ENCODE results near the gene PTPN18.

Gene PTPN18

DNA sequence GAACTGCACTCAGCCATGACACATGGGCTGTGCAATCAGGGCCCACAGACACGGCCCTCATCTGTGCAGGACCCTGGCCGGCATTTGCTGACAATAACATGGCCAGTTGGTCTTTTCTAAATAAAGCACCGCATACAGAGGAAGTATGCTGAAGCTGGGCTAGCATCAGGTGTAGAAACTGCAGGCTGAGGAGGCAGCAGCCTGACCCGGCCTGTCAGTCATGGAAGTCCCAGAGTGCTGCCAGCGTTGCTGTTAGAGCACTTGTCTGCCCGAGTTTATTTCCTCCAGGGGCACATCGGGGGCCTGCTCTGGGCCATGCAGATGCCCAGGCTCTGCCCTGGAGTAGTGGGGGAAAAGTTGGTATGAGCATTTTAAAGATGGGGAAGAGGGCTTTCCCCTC, 4.1 kb upstream of the PTPN18 start:
- no peak overlapping the region for H3K9ac ChIP-seq (ENCODE audit: low read length in 2 of 2)
- H3K27ac ChIP-seq (ENCODE audit: low read length) = no peak overlapping the region

DNA sequence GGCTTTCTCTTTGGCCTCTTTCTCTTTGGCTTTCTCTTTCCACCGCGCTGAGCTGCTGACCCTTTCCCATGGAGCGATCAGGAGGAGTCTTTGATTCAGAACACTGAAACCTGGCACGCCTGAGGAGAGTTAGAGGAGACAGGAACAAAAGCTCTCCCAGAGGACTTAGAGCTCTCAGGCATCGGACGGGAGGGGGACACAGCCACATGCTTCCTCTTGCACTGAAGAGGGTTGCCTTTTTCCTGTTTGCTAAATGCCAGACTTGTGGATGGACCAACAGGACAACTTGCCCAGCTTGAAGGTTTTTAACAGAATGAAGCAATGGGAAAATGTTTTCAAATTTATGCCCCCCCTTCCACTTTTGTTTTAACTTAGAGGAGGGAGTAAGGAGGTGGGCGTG, 3.6 kb upstream of the PTPN18 start:
- Histone ChIP-seq H3K4me1 (ENCODE audit: control insufficient read depth, insufficient read depth, low read length) (peaks cover 19% of the 10 kb centered on the region), H3K27ac (ENCODE audit: low read length) (no peak overlapping the region), H3K27me3 (ENCODE audit: control insufficient read depth in 1 of 2, insufficient read depth in 2 of 2, low read length in 2 of 2) (no peaks in the 10 kb centered on the region), H3K9me3 (ENCODE audit: control insufficient read depth in 2 of 2, low read length in 2 of 2) (no peaks in the 10 kb centered on the region), H3K36me3 (ENCODE audit: control insufficient read depth in 2 of 2, insufficient read depth in 2 of 2, low read length in 2 of 2) (peaks cover 6 to 11% of the 10 kb centered on the region in 2 donors), H3K9ac (ENCODE audit: low read length in 2 of 2) (no peak overlapping the region), H3K4me3 (ENCODE audit: low read length in 2 of 2) (no peak overlapping the region)

More for the DNA sequence above, 4.1 kb upstream of the PTPN18 start:
- Histone ChIP-seq H3K4me3 (ENCODE audit: low read length in 2 of 2) (no peak overlapping the region), H3K4me1 (ENCODE audit: control insufficient read depth, insufficient read depth, low read length) (peaks cover 19% of the 10 kb centered on the region), H3K36me3 (ENCODE audit: control insufficient read depth in 2 of 2, insufficient read depth in 2 of 2, low read length in 2 of 2) (peaks cover 7 to 15% of the 10 kb centered on the region in 2 donors), H3K27me3 (ENCODE audit: control insufficient read depth in 1 of 2, insufficient read depth in 2 of 2, low read length in 2 of 2) (no peaks in the 10 kb centered on the region), H3K9me3 (ENCODE audit: control insufficient read depth in 2 of 2, low read length in 2 of 2) (no peaks in the 10 kb centered on the region)

DNA sequence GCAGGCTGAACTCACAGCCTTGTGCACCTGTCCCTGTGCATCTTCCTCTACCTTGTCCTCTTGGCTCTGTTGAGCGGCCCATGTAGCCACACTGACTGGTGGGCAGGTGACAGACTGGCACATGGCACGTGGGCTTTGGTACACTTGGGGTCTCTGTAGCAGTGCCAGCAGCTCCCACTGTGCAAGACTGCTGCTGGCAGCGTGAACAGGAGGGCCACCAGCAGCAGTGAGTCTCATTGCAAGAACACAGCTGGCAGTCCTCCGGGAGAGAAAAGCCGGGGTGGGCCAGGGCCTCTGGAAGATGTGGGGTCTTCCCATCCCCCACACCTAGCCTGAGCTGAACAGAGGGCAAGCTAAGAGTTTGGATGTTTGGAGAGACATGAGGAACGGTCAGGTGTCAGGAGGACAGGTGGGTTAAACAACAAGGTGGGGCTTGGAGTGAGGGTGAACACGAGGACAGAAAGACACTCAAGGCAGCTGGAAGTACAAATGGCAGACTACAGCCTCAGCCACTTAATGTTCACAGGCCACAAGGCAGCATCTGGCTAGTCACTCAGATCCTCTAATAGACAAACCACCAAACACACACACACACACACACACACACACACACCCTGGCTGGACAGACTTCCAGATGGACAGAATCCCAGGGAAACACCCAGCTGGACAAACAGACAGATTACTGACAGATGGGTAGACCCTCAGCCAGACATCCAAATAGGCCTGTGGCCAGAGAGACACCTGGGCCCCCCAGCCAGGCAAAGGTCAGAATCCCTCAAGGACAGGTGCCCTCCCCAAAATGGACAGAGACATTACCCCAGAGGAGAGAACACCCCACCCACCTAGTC, 2.3 kb upstream of the PTPN18 start:
- Histone ChIP-seq H3K27ac (ENCODE audit: low read length) (no peak overlapping the region), H3K36me3 (ENCODE audit: control insufficient read depth in 2 of 2, insufficient read depth in 2 of 2, low read length in 2 of 2) (peaks cover 0 to 4% of the 10 kb centered on the region in 2 donors), H3K4me3 (ENCODE audit: low read length in 2 of 2) (no peak overlapping the region), H3K4me1 (ENCODE audit: control insufficient read depth, insufficient read depth, low read length) (peaks cover 19% of the 10 kb centered on the region), H3K9me3 (ENCODE audit: control insufficient read depth in 2 of 2, low read length in 2 of 2) (no peaks in the 10 kb centered on the region), H3K9ac (ENCODE audit: low read length in 2 of 2) (no peak overlapping the region), H3K27me3 (ENCODE audit: control insufficient read depth in 1 of 2, insufficient read depth in 2 of 2, low read length in 2 of 2) (no peaks in the 10 kb centered on the region)

DNA sequence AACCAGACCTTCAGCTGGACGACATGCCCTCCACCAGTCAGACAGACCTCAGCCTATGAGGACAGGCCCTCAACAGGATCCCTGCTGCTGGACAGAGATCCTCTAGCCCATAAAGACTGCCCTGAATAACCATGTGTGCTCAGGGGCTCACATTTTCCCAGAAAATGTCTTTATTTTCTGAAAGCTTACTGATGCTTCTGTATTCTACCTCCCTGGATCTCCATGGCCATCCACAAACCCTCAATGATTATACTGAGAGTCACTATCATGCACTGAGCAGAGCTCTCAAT, 1.8 kb upstream of the PTPN18 start:
- H3K4me3 ChIP-seq (ENCODE audit: low read length in 2 of 2) = no peak overlapping the region
- H3K9me3 ChIP-seq (ENCODE audit: control insufficient read depth in 2 of 2, low read length in 2 of 2) = no peaks in the 10 kb centered on the region
- no peaks in the 10 kb centered on the region for H3K27me3 ChIP-seq (ENCODE audit: control insufficient read depth in 1 of 2, insufficient read depth in 2 of 2, low read length in 2 of 2)
- H3K9ac ChIP-seq (ENCODE audit: low read length in 2 of 2) = no peak overlapping the region
- peaks cover 19% of the 10 kb centered on the region for H3K4me1 ChIP-seq (ENCODE audit: control insufficient read depth, insufficient read depth, low read length)
- H3K36me3 ChIP-seq (ENCODE audit: control insufficient read depth in 2 of 2, insufficient read depth in 2 of 2, low read length in 2 of 2) = peaks cover 0 to 2% of the 10 kb centered on the region in 2 donors
- H3K27ac ChIP-seq (ENCODE audit: low read length) = no peak overlapping the region

DNA sequence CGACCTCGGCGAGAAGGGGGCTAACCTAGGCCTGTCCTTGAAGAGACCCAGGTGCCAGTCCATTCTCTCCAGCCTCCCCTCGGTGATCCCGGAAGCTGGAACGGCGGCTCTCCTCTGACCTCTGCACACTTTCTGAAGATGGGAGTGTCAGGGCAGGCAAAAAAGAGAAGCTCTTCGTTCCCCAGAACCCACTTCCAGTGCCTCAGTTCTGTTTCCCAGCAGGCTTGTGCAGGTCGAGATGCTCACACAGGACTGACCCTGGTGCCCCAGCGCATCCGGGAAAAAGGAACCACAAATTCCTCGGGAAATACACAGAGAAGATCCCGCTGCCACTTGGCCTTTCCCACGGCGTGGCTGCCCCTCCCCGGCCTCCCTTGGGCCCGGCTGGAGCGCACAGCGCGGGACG, 681 bp upstream of the PTPN18 start:
- no peaks in the 10 kb centered on the region for H3K27me3 ChIP-seq (ENCODE audit: control insufficient read depth in 1 of 2, insufficient read depth in 2 of 2, low read length in 2 of 2)
- H3K27ac ChIP-seq (ENCODE audit: low read length) = no peak overlapping the region
- H3K9ac ChIP-seq (ENCODE audit: low read length in 2 of 2) = peak overlapping the region; percentile 55 to 78
- H3K4me1 ChIP-seq (ENCODE audit: control insufficient read depth, insufficient read depth, low read length) = peaks cover 19% of the 10 kb centered on the region
- peak overlapping the region; percentile 50 to 78 for H3K4me3 ChIP-seq (ENCODE audit: low read length in 2 of 2)
- peaks cover 0 to 2% of the 10 kb centered on the region in 2 donors for H3K36me3 ChIP-seq (ENCODE audit: control insufficient read depth in 2 of 2, insufficient read depth in 2 of 2, low read length in 2 of 2)
- H3K9me3 ChIP-seq (ENCODE audit: control insufficient read depth in 2 of 2, low read length in 2 of 2) = no peaks in the 10 kb centered on the region

DNA sequence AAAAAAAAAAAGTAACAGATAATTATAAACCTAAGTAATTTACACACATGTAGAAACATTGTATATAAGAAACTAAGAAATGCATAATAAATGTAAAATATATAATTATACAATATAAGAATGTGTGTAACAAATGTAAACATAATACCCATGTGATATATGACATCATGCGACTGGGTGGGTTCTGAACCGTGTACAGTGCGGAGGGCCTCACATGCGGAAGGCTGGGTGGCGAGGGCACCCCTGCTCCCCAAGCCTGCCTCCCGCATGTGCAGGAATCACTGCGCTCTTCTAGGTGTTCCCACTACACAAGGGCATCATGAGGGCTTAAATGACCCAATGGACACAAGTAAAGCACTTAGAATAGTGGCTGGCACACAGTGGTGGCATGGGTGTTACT, 2.0 kb downstream of the PTPN18 start:
- Histone ChIP-seq H3K27me3 (ENCODE audit: control insufficient read depth in 1 of 2, insufficient read depth in 2 of 2, low read length in 2 of 2) (no peaks in the 10 kb centered on the region), H3K4me3 (ENCODE audit: low read length in 2 of 2) (no peak overlapping the region), H3K9me3 (ENCODE audit: control insufficient read depth in 2 of 2, low read length in 2 of 2) (no peaks in the 10 kb centered on the region), H3K4me1 (ENCODE audit: control insufficient read depth, insufficient read depth, low read length) (peaks cover 19% of the 10 kb centered on the region), H3K27ac (ENCODE audit: low read length) (no peak overlapping the region), H3K36me3 (ENCODE audit: control insufficient read depth in 2 of 2, insufficient read depth in 2 of 2, low read length in 2 of 2) (peaks cover 0 to 2% of the 10 kb centered on the region in 2 donors), H3K9ac (ENCODE audit: low read length in 2 of 2) (no peak overlapping the region)

DNA sequence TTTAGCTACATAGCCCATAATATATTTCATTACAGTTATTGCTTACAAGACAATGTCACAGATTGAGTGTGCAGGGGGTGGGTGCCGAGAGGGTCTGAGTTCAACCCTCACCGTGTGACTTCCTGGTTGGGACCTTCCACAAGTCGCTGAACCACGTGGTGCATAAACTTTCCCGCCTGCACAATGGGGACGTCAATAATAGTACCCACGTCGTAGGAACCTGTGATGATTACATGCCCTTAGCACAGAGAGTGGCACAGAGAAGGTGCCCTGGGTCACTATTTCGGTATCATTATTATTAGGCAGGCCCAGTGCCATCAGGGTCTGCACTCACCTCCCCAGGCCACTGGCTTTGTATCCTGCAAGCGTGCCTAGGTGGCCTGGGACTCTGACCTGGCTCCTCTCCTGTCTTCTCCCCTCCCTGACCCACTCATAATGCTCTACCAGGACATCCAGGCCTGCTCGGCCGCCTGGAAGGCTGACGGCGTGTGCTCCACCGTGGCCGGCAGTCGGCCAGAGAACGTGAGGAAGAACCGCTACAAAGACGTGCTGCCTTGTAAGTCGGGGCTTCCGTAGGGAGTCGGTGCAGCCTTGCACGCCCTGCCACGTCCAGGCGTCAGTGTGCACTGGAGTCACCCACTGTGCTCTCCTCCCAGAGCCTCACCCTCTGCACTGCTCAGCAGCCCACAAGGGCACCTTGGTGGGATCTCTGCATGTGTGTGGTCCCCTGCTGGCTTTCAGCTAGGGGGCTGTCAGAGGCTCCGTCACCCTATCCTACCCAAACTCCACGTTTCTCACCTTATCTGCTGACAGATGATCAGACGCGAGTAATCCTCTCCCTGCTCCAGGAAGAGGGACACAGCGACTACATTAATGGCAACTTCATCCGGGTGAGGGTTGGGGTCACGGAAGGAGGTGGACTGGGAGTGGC, 2.8 kb downstream of the PTPN18 start:
- Histone ChIP-seq H3K9ac (ENCODE audit: low read length in 2 of 2) (no peak overlapping the region), H3K9me3 (ENCODE audit: control insufficient read depth in 2 of 2, low read length in 2 of 2) (no peaks in the 10 kb centered on the region), H3K36me3 (ENCODE audit: control insufficient read depth in 2 of 2, insufficient read depth in 2 of 2, low read length in 2 of 2) (peaks cover 0 to 2% of the 10 kb centered on the region in 2 donors), H3K4me3 (ENCODE audit: low read length in 2 of 2) (no peak overlapping the region), H3K27ac (ENCODE audit: low read length) (no peak overlapping the region), H3K27me3 (ENCODE audit: control insufficient read depth in 1 of 2, insufficient read depth in 2 of 2, low read length in 2 of 2) (no peaks in the 10 kb centered on the region), H3K4me1 (ENCODE audit: control insufficient read depth, insufficient read depth, low read length) (peaks cover 19% of the 10 kb centered on the region)

DNA sequence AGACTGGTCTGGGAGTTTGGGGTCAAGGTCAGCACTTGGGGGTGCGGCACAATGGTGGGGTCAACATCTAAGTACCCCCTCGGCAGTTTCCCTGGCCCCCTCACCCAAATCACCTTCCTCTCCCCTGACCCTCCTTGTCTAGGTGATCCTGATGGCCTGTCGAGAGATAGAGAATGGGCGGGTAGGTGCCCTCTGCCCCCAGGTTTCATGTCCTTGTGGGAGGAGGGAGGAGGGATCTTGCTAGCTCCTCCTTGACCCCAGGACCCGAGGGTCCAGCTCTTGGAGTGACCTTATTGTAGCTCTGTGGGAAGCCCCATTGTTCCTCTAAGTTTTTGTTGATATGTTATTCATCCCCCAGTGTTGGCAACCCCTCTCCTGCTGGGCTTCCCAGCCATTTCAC, 3.6 kb downstream of the PTPN18 start:
- Histone ChIP-seq H3K27ac (ENCODE audit: low read length) (no peak overlapping the region), H3K9me3 (ENCODE audit: control insufficient read depth in 2 of 2, low read length in 2 of 2) (no peaks in the 10 kb centered on the region), H3K36me3 (ENCODE audit: control insufficient read depth in 2 of 2, insufficient read depth in 2 of 2, low read length in 2 of 2) (peaks cover 0 to 2% of the 10 kb centered on the region in 2 donors), H3K9ac (ENCODE audit: low read length in 2 of 2) (no peak overlapping the region), H3K4me3 (ENCODE audit: low read length in 2 of 2) (no peak overlapping the region), H3K27me3 (ENCODE audit: control insufficient read depth in 1 of 2, insufficient read depth in 2 of 2, low read length in 2 of 2) (no peaks in the 10 kb centered on the region), H3K4me1 (ENCODE audit: control insufficient read depth, insufficient read depth, low read length) (peaks cover 14% of the 10 kb centered on the region)

DNA sequence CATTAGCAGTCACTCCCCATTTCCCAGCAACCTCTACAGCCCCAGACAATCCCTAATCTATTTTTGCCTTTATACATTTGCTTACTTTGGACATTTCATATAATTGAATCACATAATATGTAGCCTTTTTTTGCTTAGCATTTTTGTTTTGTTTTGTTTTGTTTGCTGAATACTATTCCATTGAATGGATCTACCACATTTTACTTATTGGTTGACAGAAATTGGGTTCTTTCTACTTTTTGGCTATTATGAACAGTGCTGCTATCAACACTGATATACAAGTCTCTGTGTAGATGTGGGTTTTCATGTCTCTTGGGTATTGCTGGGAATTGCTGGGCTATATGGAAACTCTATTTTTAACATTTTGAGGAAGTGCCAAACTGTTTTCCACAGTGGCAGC, 7.6 kb downstream of the PTPN18 start:
- no peaks in the 10 kb centered on the region for H3K9me3 ChIP-seq (ENCODE audit: control insufficient read depth in 2 of 2, low read length in 2 of 2)
- H3K4me3 ChIP-seq (ENCODE audit: low read length in 2 of 2) = no peak overlapping the region

DNA sequence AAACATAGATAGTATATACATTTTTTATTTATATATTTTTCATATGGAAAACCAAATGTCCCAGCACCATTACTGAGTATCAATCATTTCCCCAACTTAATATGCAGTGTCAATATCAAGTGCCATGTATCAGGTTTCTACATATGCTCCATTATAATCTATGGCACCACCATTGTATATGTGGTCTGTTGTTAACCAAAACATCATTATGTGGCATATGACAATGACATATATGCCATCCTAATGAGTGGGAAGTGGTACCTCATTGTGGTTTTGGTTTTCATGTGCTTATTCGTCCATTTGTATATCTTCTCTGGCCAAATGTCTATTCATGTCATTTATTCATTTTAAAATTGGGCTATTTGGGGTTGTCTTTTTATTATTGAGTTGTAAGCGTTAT, 9.2 kb downstream of the PTPN18 start:
- Histone ChIP-seq H3K4me3 (ENCODE audit: low read length in 2 of 2) (no peak overlapping the region), H3K36me3 (ENCODE audit: control insufficient read depth in 2 of 2, insufficient read depth in 2 of 2, low read length in 2 of 2) (no peaks in the 10 kb centered on the region), H3K27me3 (ENCODE audit: control insufficient read depth in 1 of 2, insufficient read depth in 2 of 2, low read length in 2 of 2) (no peaks in the 10 kb centered on the region), H3K9ac (ENCODE audit: low read length in 2 of 2) (no peak overlapping the region), H3K4me1 (ENCODE audit: control insufficient read depth, insufficient read depth, low read length) (no peaks in the 10 kb centered on the region), H3K9me3 (ENCODE audit: control insufficient read depth in 2 of 2, low read length in 2 of 2) (no peaks in the 10 kb centered on the region), H3K27ac (ENCODE audit: low read length) (no peak overlapping the region)

More for the DNA sequence above, 7.6 kb downstream of the PTPN18 start:
- Histone ChIP-seq H3K4me1 (ENCODE audit: control insufficient read depth, insufficient read depth, low read length) (no peaks in the 10 kb centered on the region), H3K27me3 (ENCODE audit: control insufficient read depth in 1 of 2, insufficient read depth in 2 of 2, low read length in 2 of 2) (no peaks in the 10 kb centered on the region), H3K36me3 (ENCODE audit: control insufficient read depth in 2 of 2, insufficient read depth in 2 of 2, low read length in 2 of 2) (no peaks in the 10 kb centered on the region), H3K9ac (ENCODE audit: low read length in 2 of 2) (no peak overlapping the region), H3K27ac (ENCODE audit: low read length) (no peak overlapping the region)
